ENCODE measurements around the gene TAF1D.
A peak's percentile ranks its signal among the peaks of the same experiment; 100 is the strongest.
"Not testable (repeated sequence)": the region's sequence is repeated elsewhere in the genome, so short reads cannot be mapped to it uniquely, and the experiment has no call there.

TAF1D gene, protein sequence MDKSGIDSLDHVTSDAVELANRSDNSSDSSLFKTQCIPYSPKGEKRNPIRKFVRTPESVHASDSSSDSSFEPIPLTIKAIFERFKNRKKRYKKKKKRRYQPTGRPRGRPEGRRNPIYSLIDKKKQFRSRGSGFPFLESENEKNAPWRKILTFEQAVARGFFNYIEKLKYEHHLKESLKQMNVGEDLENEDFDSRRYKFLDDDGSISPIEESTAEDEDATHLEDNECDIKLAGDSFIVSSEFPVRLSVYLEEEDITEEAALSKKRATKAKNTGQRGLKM

DNA sequence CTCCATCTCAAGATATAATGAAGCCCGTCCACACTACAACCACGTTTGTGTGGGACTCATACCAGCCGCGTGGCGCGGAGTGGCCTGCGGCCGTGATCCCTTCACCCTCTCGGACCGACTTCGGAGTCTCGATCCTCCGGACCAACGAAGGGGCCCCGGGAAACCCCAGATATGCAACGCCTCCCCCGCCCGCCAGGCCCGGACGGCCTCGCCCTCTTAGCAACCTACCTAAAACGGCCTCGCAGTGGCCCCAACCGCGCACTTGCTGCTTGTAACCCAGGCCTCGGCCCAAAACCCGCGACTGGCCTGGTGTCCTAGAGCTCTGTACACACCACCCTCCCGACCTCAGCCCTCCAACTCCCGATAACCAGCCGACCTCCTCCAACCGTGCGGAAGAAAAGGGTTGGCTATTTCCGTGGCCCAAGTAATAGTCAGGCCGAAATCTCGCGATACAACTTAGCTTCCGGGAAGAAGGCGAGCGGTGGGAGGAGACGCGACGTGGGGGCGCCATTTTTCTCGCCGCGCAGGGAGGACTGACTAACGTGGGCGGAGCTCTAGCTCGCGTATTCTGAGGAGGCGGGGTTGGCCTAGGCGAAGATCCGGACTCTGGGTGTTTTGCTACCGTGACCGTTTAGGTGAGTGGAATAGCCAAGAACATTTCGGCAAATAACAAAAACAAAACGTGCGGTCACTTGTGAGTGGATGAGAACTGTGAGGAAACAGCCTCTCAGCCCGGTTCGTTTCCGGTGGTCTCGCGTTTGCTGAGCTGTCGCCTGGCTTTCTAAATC, at the start of gene TAF1D, which contains the start of gene C11orf54:
TSS of gene TAF1D (minus strand) at position 402 of the 788 bp plus-strand sequence. CDS start 2,191 bp downstream, outside the sequence.
TSS of gene C11orf54 (plus strand) at position 579 of the 788 bp plus-strand sequence. CDS start 5,722 bp downstream, outside the sequence.
- DNase-seq (ENCODE audit: low read depth): peak; percentile 92

GRCh38 chr11:93784935-93785360, 43.7 kb upstream of the TAF1D start:
- DNase-seq (ENCODE audit: low read depth): no peak

DNA sequence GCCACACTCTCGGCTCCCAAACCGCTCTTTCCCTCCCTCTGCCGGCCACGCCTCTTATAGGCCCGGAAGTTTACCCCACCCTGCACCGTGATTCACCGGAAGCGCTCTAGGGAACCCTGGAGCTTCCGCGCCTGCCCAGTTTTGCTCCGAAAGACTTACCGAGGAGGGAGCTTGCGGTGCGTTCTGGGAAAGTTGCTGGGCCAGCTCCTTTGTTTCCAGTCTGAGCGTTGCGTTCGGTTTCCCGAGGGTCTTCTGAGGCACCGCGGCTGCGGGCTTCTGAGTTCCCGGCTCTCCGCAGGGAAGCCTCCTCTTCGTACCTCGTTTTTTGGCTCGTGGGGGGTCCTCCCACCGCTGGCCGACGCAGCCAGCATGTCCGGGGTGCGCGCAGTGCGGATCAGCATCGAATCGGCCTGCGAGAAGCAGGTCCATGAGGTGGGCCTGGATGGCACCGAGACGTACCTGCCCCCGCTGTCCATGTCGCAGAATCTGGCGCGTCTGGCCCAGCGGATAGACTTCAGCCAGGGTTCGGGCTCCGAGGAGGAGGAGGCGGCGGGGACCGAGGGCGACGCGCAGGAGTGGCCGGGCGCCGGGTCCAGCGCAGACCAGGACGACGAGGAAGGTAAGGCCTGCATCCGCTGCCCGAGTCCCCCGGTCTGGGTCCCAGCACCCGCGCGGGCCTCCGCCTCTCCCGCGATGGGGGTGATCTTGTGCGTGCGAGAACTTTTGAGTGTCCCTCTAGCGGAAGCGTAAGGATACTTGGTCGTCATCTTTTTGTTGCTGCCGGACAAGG, 43.0 kb upstream of the TAF1D start, which contains the start of gene MED17:
TSS of gene MED17 (plus strand) at position 138 of the 790 bp plus-strand sequence. CDS start at position 370, 232 bp downstream.
- peak; percentile 81 for DNase-seq (ENCODE audit: low read depth)

DNA sequence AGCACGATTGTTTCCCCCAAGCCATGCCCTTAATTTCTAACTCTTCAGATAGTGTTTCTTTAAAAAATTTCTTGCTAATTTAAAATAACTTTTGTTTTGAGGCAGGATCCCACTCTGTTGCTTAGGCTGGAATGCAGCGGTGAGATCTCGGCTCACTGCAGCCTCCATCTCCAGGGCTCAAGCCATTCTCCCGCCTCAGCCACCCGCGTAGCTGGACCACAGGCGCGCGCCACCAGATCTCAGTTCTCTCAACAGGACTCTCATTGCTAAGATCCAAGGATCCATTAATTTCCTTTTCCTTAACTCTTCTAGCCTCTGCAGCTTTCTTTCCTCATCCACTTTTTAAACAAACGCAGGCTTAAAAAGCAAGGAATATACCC, 42.5 kb upstream of the TAF1D start:
- DNase-seq (ENCODE audit: low read depth): no peak

GRCh38 chr11:93783362-93783761, 42.1 kb upstream of the TAF1D start:
- DNase-seq (ENCODE audit: low read depth): no peak

GRCh38 chr11:93775289-93775688, 34.0 kb upstream of the TAF1D start:
- DNase-seq (ENCODE audit: low read depth): no peak

DNA sequence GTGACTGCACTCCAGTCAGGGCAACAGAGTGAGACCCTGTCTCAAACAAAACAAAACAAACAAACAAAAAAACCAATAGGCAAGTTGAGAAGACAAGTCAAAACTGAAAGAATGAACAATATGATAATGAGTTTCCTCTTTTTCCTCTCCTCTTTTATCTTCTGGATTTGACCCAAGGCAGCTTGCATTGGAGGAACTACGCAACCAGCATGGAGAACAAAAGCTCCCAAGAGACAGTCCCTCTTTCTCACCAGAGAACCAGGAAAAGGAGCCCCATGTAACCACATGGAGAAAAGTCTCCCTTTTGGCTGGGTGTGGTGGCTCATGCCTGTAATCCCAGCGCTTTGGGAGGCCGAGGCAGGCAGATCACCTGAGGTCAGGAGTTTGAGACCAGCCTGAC, 33.3 kb upstream of the TAF1D start:
- not testable (repeated sequence) for DNase-seq (ENCODE audit: low read depth)

DNA sequence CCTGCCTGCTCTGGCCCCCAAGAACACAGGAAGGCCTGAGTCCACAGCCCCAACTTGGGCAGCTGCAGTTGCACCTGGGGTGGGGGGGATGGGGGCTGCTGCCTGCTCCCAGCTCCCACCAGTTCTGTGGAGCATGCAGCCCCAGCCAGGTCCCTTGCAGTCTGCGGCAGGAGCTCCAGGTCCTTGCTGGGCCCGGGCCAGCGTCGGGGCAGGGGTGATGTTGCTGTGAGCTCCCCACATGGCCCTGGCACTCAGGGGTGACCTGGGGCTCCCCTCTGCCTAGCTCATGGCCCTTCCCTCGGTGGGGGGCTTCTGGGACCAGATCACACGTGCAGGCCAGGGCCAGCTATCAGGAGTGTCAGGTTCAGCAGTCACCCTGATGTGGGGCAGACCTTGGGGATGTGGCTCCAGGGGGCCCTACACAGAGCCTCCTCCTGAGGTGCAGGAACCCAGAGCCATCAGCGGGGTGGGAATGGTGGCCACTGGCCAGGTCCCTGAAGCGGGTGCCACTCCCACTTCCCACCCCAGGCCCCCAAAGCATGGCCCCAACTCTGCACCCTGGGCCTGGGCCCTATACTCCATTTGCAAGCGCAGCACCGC, 32.4 kb upstream of the TAF1D start:
- no peak for DNase-seq (ENCODE audit: low read depth)

- no peak for DNase-seq (ENCODE audit: low read depth)
These were observed 31.8 kb upstream of the TAF1D start for GRCh38 chr11:93773045-93773477.

- DNase-seq (ENCODE audit: low read depth): no peak
These were observed 30.8 kb upstream of the TAF1D start for GRCh38 chr11:93772123-93772522.

- DNase-seq (ENCODE audit: low read depth): no peak
These were observed 28.9 kb upstream of the TAF1D start for GRCh38 chr11:93770160-93770559.

DNA sequence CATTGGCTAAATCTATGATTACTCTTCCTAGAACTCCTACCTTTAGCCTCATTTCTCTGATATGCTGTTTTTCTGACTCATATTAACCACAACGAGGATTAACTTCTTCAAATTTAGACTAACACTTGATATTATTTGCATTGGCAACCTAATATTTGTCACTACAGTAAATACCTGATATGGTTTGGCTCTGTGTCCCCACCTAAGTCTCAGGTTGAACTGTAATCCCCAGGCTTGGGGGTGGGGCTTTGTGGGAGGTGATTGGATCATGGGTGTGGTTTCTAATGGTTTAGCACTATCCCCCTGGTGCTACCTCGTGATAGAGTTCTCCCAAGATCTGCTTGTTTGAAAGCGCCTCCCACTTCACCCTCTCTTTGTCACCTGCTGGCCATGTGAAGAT, 25.7 kb upstream of the TAF1D start:
- DNase-seq (ENCODE audit: low read depth): no peak

DNA sequence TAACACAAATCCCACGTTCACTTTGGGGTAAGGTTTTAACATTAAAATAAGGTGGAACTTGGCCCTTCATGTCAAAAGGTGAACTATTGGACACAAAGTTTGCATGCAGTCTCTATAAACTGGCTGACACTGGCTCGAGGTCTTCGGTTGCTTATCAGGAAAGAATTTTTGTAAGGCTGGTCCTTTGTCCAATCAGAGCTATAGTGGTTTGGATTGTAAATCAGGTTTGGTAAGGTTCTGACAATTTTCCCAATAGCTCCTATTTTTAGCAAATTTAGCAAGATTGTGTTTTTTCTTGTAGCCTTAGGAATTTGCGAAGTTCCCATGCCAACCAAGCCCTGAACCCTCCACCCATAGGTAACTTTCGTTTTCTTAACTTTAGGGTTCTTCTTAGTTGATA, 25.2 kb upstream of the TAF1D start:
- DNase-seq (ENCODE audit: low read depth): no peak

DNA sequence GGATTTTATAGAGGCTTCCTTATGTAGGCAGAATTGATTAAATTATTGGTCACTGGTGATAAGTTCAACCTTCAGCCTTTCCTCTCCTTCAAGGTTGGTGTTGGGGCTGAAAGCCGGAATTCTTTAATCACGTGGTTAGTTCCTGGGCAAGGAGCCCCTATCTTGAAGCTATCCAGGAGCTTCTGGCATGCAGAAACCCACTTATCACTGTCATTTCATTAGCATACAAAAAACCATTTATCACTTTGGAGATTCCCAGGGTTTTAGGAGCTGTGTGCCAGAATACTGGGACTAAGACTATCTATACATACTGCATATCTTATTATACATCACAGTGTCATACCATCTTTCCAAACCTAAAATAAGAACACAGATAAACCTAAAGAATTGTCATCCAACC, 24.3 kb upstream of the TAF1D start:
- no peak for DNase-seq (ENCODE audit: low read depth)

GRCh38 chr11:93761910-93762309, 20.6 kb upstream of the TAF1D start:
- DNase-seq (ENCODE audit: low read depth): no peak

DNA sequence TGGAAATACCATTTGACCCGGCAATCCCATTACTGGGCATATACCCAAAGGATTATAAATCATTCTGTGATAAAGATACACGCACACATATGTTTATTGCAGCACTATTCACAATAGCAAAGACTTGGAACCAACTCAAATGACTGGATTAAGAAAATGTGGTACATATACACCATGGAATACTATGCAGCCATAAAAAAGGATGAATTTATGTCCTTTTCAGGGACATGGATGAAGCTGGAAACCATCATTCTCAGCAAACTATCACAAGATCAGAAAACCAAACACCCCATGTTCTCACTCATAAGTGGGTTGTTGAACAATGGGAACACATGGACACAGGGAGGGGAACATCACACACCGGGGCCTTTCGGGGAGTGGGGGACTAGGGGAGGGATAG, 17.8 kb upstream of the TAF1D start:
- DNase-seq (ENCODE audit: low read depth): not testable (repeated sequence)

DNA sequence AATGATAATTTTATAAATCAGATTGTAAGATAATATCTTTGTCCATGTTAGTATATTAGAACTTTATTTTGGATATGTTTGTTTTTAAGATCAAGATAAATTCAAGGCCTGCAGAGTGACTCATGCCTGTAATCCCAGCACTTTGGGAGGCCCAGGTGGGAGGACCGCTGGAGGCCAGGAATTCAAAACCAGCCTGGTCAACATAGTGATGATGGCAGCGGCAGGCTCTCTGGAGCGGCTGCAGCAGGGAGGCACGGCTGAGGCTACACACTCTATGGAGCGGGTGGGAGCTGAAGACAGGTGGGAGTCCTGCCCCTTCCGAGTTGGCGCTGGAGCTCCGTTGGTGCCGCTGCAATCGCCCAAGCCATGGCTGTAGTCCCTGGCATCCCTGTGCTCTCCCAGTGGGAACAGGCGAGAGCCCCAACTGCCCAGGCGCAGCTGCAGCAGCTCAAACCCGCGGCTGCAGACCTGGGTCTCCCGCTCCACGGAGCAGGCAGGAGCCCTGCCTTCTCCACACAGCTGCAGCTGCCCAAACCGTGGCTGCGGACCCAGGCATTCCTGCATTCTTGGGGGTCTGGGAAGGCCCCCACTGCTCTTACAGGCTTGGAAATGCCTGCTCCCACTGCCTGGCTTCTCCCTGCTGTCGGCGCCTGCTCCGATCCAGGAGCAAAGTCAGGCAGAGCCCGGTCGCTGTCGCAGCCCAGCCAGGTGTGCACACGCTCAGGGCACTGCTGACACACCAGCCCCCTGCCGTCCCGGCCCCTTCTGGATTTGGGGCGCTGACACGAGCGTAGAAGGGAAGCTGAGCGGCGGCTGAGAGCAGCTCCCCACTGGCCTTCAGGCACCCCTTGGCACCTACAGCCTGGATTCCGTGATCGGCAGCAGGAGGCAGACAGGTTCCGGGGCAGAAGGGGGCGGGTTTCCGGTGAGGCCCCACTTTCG, 16.9 kb upstream of the TAF1D start:
- no peak for DNase-seq (ENCODE audit: low read depth)

GRCh38 chr11:93757301-93757700, 16.0 kb upstream of the TAF1D start:
- DNase-seq (ENCODE audit: low read depth): no peak

GRCh38 chr11:93756748-93757147, 15.5 kb upstream of the TAF1D start:
- DNase-seq (ENCODE audit: low read depth): no peak

- no peak for DNase-seq (ENCODE audit: low read depth)
These were observed 11.9 kb upstream of the TAF1D start for GRCh38 chr11:93753241-93753640.

DNA sequence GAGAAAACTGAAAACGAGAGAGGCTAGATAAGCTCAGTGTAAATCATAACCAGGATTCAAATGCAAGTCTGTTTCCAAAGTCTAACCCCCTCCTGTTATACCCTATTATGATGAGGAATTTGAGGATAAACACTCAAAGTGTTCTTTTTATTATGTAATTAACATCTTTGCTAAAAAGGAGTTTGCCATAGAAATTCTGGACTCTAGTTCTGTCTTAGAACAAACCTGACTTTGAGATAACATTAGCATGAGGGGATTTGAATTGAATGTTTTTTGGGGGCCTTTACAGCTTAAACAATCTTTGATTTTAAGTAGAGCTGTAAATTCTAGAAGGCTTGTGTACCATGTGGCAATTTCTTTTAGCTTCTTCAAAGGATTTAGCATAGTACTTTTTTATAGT, 9.7 kb upstream of the TAF1D start:
- no peak for DNase-seq (ENCODE audit: low read depth)
